Effector memory CD4-positive, alpha-beta T cell (primary cell): ENCODE measurements around the gene CDC37L1.
"Not testable (repeated sequence)": the region's sequence is repeated elsewhere in the genome, so short reads cannot be mapped to it uniquely, and the experiment has no call there.

Experiments used
- DNase-seq, 3 donors: peaks; one replicate each; pipeline ENCODE4 v3.0.0-alpha.2; 2020
- H3K27ac ChIP-seq: 2 replicates; pipeline ENCODE4 v1.7.0; 2013; ENCODE audit warnings: mild to moderate bottlenecking, low read length, moderate library complexity; ENCODE audit not compliant: insufficient read depth, poor library complexity, severe bottlenecking
- H3K27me3 ChIP-seq: replicated peaks from 2 replicates; pipeline ENCODE4 v1.7.0; 2013; ENCODE audit warnings: mild to moderate bottlenecking, low read length; ENCODE audit not compliant: insufficient read depth, control insufficient read depth, poor library complexity, severe bottlenecking
- H3K36me3 ChIP-seq: 2 replicates; pipeline ENCODE4 v1.7.0; 2013; ENCODE audit warnings: mild to moderate bottlenecking, low read length, moderate library complexity; ENCODE audit not compliant: control insufficient read depth, insufficient read depth
- H3K4me1 ChIP-seq: 2 replicates; pipeline ENCODE4 v1.7.0; 2013; ENCODE audit warnings: low read length, mild to moderate bottlenecking; ENCODE audit not compliant: control insufficient read depth, insufficient read depth, poor library complexity, severe bottlenecking
- H3K4me3 ChIP-seq: 2 replicates; pipeline ENCODE4 v1.7.0; 2013; ENCODE audit warnings: low read length, low read depth, mild to moderate bottlenecking; ENCODE audit not compliant: insufficient read depth, poor library complexity, severe bottlenecking
- H3K9me3 ChIP-seq: 2 replicates; pipeline ENCODE4 v1.7.0; 2013; ENCODE audit warnings: mild to moderate bottlenecking, low read length, moderate library complexity; ENCODE audit not compliant: control insufficient read depth
- total RNA-seq, 3 donors: gene quantifications; one replicate each; lab custom pipeline; 2026; lab: John Stamatoyannopoulos, UW

The CDC37L1 gene
- total RNA-seq = 17.8 to 29.2 (median 19.0) reads per million in 3 donors

DNA sequence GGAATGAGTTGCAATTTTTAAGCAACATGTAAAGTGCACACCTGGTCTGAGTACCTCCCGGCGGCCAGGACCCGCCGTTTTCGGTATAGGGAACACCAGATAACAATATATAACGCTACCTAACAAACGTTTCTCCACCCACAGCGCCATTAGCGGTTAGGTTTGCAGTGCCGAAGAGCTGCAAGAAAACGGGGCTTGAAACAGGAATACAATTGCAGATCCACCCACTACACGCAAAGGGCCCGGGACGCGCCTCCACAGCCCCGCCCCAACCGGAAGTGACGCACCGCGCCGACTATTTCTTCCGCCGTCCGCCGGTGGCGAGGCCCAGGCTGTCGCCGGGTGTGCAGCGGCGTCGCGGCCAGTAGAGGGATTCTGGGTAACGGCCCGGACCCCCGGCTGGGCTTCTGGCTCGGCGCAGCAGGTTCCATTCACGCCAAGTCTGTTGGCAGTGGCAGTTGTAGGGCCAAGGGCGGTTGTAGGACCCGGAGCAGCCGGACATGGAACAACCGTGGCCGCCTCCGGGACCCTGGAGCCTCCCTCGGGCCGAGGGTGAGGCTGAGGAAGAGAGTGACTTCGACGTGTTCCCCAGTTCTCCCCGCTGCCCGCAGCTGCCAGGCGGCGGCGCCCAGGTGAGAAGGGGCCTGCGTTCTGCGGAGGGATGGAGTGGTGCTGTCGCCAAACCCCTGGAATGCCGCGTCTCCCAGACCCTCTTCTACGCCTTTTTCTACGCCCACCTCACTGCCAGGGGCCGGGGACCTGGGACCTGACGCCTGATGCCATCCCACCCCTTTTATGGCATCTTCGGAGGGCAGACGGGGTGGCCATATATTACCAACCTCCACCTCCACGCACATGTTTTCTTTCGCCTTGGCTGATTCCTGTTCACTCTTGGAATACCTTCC, at the start of gene CDC37L1:
Gene CDC37L1 (plus strand): TSS at position 302 of the 905 bp plus-strand sequence. CDS start 199 bp downstream, at position 501.
- Histone ChIP-seq H3K36me3 (no peaks in the 10 kb centered on the region), H3K27me3 (no peaks in the 10 kb centered on the region), H3K4me1 (peaks cover 11% of the 10 kb centered on the region), H3K27ac (peak within 1 kb of the TSS; percentile 87), H3K9me3 (no peaks in the 10 kb centered on the region), H3K4me3 (peak within 1 kb of the TSS; percentile 59)
- DNase-seq = peak; percentile 97

DNA sequence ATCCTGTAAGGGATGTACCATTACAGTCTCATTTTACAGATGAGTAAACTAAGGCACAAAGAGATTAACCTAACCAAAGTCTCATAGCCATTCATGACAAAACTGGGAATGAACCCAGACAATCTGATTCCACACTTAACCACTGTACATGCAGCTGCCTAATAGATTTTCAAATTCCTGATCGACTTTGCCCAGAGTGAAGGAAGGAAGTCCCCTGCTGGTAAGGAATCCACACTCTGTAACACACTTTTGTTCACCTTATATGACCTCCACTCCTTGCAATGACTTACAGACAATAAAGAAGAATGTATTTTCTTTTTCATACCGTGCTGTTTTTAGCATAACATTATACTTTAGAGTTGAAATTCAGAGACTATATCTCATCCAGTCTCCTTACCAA, 48.5 kb upstream of the CDC37L1 start:
- no peak for DNase-seq
- Histone ChIP-seq H3K27me3 (no peaks in the 10 kb centered on the region), H3K9me3 (no peaks in the 10 kb centered on the region), H3K36me3 (no peaks in the 10 kb centered on the region), H3K4me1 (no peaks in the 10 kb centered on the region), H3K27ac (no peak overlapping the region), H3K4me3 (no peak overlapping the region)

- Histone ChIP-seq H3K4me1 (no peaks in the 10 kb centered on the region), H3K27ac (no peak overlapping the region), H3K9me3 (no peaks in the 10 kb centered on the region), H3K36me3 (no peaks in the 10 kb centered on the region), H3K27me3 (no peaks in the 10 kb centered on the region), H3K4me3 (no peak overlapping the region)
- DNase-seq = no peak
Measured at GRCh38 chr9:4638968-4639367, 40.4 kb upstream of the CDC37L1 start.

DNA sequence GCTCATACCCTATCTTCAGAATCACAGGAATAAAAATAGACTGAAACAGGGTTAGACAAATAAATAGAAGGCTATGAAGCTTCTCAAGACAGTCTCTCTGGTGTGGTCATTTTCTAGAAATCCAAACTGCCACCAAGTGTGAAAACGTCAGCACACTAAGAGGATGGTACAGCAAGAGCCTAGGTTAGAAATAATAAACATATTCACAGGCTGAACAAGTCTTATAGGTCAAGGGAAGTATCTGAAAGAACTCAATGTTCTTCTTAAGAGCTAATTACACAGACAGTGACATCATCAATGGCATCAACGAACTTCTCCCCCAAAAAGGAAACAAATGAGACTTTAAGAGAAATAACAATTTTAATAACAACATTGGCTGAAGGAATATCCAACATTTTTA, 39.9 kb upstream of the CDC37L1 start:
- no peak for DNase-seq
- H3K27me3 ChIP-seq = no peaks in the 10 kb centered on the region
- no peaks in the 10 kb centered on the region for H3K4me1 ChIP-seq
- no peaks in the 10 kb centered on the region for H3K36me3 ChIP-seq
- H3K4me3 ChIP-seq = no peak overlapping the region
- no peak overlapping the region for H3K27ac ChIP-seq
- no peaks in the 10 kb centered on the region for H3K9me3 ChIP-seq

DNA sequence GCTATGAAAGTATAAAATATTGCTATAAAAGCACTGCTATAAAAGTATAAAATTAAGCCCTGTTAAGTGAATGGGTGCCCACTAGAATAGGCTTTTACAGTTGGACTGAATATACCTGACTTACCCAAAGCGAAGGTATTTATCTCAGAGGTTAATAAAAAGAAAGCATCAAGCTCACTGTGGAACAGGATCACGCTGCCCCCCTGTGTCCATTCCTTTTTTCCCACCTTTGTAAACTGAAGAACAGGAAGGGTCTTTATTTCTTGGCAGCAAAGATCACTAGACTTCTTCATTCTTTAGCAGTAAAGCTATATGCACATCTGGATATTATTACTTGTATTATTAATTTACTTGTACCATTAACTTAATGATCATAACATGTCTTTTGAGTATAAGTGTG, 39.3 kb upstream of the CDC37L1 start:
- Histone ChIP-seq H3K4me1 (no peaks in the 10 kb centered on the region), H3K27me3 (no peaks in the 10 kb centered on the region), H3K4me3 (no peak overlapping the region), H3K27ac (no peak overlapping the region), H3K36me3 (no peaks in the 10 kb centered on the region), H3K9me3 (no peaks in the 10 kb centered on the region)
- peak in 2 of 3 donors; percentile 24 to 30 for DNase-seq

DNA sequence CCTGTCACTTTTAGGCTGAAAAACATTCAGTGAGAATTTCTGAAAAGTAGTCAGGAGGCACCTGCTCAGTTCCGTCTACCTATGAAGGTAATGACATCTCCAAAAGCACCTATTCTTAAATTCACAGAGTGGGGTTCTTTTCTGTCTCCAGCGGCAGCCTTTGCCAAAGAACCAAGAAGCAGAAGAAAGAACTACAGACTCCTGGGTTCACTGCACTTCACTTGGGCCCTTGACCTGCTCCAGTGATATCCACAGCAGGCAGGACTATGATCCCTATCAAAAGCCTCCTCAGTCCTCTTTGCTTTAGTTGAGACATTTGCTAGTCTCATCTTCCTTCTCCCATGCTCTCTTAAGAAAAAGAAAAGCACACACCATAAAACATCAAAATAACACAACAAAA, 37.0 kb upstream of the CDC37L1 start:
- H3K4me1 ChIP-seq = no peaks in the 10 kb centered on the region
- H3K36me3 ChIP-seq = no peaks in the 10 kb centered on the region
- DNase-seq = no peak
- H3K4me3 ChIP-seq = no peak overlapping the region
- H3K27ac ChIP-seq = no peak overlapping the region
- H3K9me3 ChIP-seq = no peaks in the 10 kb centered on the region
- H3K27me3 ChIP-seq = no peaks in the 10 kb centered on the region

- Histone ChIP-seq H3K27ac (no peak overlapping the region), H3K9me3 (no peaks in the 10 kb centered on the region), H3K4me3 (no peak overlapping the region), H3K27me3 (no peaks in the 10 kb centered on the region), H3K36me3 (no peaks in the 10 kb centered on the region), H3K4me1 (no peaks in the 10 kb centered on the region)
- DNase-seq = no peak
Measured at GRCh38 chr9:4654084-4654483, 25.3 kb upstream of the CDC37L1 start.

GRCh38 chr9:4654538-4654937, 24.8 kb upstream of the CDC37L1 start:
- H3K27me3 ChIP-seq = no peaks in the 10 kb centered on the region
- H3K9me3 ChIP-seq = no peaks in the 10 kb centered on the region
- DNase-seq = no peak
- no peaks in the 10 kb centered on the region for H3K36me3 ChIP-seq
- no peak overlapping the region for H3K4me3 ChIP-seq
- H3K27ac ChIP-seq = no peak overlapping the region
- no peaks in the 10 kb centered on the region for H3K4me1 ChIP-seq

- H3K27me3 ChIP-seq, H3K4me3 ChIP-seq, H3K27ac ChIP-seq, H3K4me1 ChIP-seq, H3K36me3 ChIP-seq, H3K9me3 ChIP-seq, DNase-seq: not testable (repeated sequence)
Measured at GRCh38 chr9:4656196-4656595, 23.2 kb upstream of the CDC37L1 start.

DNA sequence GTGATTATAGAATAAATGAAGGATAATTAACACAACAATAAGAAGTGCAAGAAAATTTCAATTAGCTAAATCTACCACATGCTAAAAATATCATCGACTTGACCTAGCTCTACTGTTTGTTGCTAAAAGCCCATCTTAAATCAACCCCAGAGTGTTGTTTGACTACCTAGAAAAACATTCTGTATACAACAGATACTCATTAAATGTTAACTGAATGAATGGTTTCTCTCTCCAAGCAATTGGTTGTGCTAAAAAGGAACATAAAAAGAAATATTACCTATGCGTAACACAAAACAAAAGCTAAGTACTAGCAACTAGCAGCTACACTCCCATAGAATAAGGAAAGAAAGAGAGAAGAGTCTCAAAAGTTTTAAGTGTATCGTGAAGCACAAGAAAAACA, 22.7 kb upstream of the CDC37L1 start:
- no peak for DNase-seq
- H3K27ac ChIP-seq = no peak overlapping the region
- no peaks in the 10 kb centered on the region for H3K27me3 ChIP-seq
- no peak overlapping the region for H3K4me3 ChIP-seq
- H3K4me1 ChIP-seq = peaks cover 3% of the 10 kb centered on the region
- H3K36me3 ChIP-seq = no peaks in the 10 kb centered on the region
- no peaks in the 10 kb centered on the region for H3K9me3 ChIP-seq
